Stimulated activated CD8-positive, alpha-beta memory T cell treated with anti-CD3 and anti-CD28 coated beads, Interleukin-4, amount 100 ng/mL, for 1 hour (primary cell): ENCODE data around the gene PDE1A.

Experiments used
- DNase-seq, 2 donors: peaks; one replicate each; pipeline ENCODE4 v3.0.0-alpha.2; 2020; ENCODE audit warnings: low read depth in 2 of 2, low spot score in 1 of 2

PDE1A gene

GRCh38 chr2:182210669-182211068 lies 216.2 kb downstream of the PDE1A start:
- no peak for DNase-seq

DNA sequence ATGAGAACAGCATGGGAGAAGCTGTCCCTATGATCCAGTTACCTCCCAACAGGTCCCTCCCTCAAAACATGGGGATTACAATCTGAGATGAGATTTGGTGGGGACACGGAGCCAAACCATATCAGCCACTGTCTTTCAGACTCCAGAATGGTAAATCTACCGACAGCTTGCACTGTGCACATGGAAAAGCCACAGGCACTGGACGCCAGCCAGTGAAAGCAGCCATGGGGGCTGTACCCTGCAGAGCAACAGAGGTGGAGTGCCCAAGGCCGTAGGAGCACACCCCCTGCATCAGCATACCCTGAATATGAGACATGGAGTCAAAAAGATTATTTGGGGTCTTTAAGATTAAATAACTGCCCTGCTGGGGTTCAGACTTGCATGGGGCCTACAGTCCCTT lies 218.4 kb downstream of the PDE1A start:
- DNase-seq, result no peak

- no peak for DNase-seq
These were observed 219.6 kb downstream of the PDE1A start for GRCh38 chr2:182207049-182207746.

DNA sequence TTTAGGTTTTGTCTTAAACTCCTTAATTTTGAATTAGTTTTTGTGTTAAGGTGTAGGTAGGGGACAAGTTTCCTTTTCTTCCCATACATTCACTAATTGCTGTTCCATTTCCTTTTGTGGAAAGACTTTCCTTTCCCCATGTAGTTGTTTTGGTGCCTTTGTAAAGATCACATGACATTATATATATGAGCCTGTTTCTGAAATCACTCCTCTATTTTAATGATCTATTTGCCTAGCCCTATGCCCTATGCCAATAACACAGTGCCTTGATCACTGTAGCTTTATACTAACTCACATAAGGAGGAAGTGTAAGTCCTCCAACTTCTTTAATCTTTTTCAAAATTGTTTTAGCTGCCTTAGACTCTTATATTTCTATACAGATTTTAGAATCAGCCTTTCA lies 229.3 kb downstream of the PDE1A start:
- no peak for DNase-seq

DNA sequence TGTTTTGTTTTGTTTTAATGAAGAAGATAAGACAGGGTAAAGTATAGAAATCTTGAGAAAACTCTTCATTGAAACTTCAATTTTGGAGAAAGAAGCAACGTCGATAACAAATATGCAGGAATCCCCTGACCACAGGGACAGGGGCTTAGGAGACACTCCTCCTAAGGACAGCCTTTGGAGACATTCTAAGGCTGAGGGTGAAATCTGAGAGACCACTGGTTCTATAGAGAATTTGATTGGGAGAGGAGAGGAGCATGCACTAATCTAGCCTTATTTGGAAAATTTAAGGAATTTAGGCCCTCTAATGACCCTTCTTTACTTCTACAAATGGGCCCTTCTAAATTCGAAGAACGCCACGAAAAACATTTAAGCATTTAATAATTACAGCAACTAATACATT lies 233.5 kb downstream of the PDE1A start:
- DNase-seq, result no peak

GRCh38 chr2:182191061-182191460 lies 235.8 kb downstream of the PDE1A start:
- DNase-seq, result no peak

GRCh38 chr2:182187130-182187529 lies 239.7 kb downstream of the PDE1A start:
- no peak for DNase-seq

GRCh38 chr2:182186132-182186735 lies 240.6 kb downstream of the PDE1A start:
- DNase-seq, result no peak

- DNase-seq, result no peak
These were observed 244.4 kb downstream of the PDE1A start for GRCh38 chr2:182182436-182182835.

- no peak for DNase-seq
These were observed 245.5 kb downstream of the PDE1A start for GRCh38 chr2:182181381-182181780.

DNA sequence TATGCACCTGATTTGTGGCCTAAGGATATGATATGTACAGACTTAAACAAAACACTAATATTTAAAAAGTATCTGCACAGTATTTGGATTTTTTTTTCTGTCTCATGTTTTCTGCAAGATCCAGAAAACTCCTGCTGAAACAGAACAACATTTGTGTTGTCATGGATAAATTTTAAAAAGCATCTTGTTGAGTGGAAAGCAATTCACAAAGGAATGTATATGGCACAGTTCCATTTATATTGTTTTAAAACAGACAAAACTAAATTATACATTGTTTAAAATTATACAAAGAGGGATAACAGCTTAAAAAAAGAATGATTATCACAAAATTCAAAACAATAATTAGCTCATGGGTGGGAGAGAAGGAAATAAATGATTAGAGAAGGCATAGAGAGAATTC lies 247.7 kb downstream of the PDE1A start:
- DNase-seq, result no peak

GRCh38 chr2:182173944-182174622 lies 252.8 kb downstream of the PDE1A start:
- no peak for DNase-seq

GRCh38 chr2:182170341-182170740 lies 256.5 kb downstream of the PDE1A start:
- no peak for DNase-seq

- no peak for DNase-seq
These were observed 259.0 kb downstream of the PDE1A start for GRCh38 chr2:182167882-182168281.

DNA sequence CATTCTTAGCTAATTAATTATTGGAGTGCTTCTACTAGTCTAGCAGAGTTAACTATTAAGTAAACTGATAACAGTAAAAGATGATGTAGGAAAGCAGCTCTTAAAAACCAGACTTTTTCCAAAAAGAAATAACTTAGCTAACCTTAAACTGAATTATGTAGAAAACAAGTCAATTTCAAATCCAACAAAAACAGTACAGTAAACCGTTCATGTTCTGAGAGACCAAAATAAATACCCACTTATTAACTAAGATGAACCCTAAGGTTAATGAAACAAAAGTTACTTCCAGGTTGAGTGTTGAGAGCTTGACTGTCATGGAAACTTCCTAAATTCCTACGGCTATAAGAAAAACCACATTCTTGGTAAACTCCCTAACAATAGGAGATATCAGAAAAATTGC lies 260.0 kb downstream of the PDE1A start:
- DNase-seq, result no peak

DNA sequence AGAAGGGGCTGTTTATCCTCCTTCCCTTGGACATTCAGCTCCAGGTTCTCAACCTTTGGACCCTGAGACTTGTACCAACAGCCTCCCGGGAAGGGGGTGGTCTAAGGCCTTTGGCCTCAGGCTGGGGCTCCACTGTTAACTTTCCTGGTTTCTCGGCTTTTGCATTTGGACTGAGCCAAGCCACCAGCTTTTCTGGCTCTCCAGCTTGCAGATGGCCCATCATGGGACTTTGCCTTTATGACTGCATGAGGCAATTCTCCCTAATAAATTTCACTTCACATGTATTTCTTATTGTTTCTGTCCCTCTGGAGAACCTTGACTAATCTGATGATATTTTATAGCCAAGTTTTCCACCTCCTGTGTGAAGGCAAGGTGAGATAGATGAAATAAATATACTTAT lies 260.4 kb downstream of the PDE1A start:
- DNase-seq, result no peak

DNA sequence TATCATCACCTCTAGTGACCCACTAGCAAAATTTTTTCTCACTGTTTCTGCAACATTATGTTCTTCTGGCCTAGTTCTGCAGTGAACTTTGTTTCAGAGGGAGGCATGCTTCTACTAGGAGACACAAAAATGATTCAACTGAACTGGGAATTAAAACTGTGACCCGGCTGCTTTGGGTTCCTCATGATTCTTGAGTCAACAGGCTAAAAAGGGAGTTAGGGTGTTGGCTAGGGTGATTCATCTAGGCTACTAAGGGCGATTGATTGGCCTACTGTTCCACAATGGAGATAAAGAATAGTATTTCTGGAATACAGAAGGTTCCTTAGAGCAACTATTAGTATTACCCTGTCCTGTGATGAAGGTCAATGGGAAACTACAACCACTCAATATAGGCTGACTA lies 261.6 kb downstream of the PDE1A start:
- DNase-seq, result no peak

DNA sequence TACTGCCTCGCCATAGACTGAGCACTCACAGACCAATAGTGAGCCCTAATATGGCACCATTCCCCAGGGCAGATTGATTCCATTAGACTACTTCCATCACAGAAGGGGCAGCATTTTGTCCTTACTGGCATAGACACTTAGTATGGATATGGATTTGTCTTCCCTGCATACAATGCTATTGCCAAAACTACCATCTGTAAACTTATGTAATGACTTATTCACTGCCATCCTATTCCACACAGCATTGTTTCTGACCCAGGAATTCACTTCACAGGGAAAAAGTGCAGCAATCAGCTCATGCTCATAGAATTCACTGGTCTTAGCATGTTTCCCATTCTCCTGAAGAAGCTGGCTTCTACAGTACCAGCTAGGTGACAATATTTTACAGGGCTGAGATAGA lies 262.1 kb downstream of the PDE1A start:
- no peak for DNase-seq

DNA sequence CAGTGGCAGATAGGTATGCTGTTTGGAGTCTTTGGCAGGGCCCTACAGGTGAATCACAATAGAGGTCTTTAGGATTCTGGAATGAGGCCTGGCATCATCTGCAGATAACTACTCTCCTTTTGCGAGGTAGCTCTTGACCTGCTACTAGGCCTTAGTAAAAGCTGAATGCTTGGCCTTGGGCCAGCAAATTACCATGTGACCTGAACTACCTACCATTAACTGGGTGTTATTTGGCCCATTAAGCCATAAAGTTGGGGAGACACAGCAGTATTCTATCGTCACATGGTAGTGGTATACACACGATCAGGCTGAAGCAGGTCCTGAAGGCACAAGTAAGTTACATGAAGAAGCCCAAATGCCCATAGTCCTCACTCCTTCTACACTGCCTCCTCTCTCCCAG lies 263.0 kb downstream of the PDE1A start:
- DNase-seq, result no peak

- DNase-seq, result no peak
These were observed 278.5 kb downstream of the PDE1A start for GRCh38 chr2:182148344-182148743.

GRCh38 chr2:182144776-182145165 lies 282.1 kb downstream of the PDE1A start:
- DNase-seq, result no peak

- no peak for DNase-seq
These were observed 282.6 kb downstream of the PDE1A start for GRCh38 chr2:182144041-182144775.
